WI38 (cell line): ENCODE measurements around the gene PTPRG.
A peak's percentile ranks its signal among the peaks of the same experiment; 100 is the strongest.

Experiments used
- H3K4me3 ChIP-seq: 2 replicates; pipeline ENCODE4 v1.5.1; 2011; ENCODE audit warnings: low read depth, mild to moderate bottlenecking, control low read depth, low read length
- TF ChIP-seq, protein P1 (sequence below): IDR thresholded peaks from 2 replicates; pipeline ENCODE4 v1.5.1; 2012; ENCODE audit warnings: low read depth, mild to moderate bottlenecking, control low read depth, low read length

Gene PTPRG

GRCh38 chr3:61589856-61590255 lies 28.5 kb downstream of the PTPRG start:
- TF ChIP-seq, protein P1, sequence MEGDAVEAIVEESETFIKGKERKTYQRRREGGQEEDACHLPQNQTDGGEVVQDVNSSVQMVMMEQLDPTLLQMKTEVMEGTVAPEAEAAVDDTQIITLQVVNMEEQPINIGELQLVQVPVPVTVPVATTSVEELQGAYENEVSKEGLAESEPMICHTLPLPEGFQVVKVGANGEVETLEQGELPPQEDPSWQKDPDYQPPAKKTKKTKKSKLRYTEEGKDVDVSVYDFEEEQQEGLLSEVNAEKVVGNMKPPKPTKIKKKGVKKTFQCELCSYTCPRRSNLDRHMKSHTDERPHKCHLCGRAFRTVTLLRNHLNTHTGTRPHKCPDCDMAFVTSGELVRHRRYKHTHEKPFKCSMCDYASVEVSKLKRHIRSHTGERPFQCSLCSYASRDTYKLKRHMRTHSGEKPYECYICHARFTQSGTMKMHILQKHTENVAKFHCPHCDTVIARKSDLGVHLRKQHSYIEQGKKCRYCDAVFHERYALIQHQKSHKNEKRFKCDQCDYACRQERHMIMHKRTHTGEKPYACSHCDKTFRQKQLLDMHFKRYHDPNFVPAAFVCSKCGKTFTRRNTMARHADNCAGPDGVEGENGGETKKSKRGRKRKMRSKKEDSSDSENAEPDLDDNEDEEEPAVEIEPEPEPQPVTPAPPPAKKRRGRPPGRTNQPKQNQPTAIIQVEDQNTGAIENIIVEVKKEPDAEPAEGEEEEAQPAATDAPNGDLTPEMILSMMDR = no peak
- H3K4me3 ChIP-seq = no peak overlapping the region

DNA sequence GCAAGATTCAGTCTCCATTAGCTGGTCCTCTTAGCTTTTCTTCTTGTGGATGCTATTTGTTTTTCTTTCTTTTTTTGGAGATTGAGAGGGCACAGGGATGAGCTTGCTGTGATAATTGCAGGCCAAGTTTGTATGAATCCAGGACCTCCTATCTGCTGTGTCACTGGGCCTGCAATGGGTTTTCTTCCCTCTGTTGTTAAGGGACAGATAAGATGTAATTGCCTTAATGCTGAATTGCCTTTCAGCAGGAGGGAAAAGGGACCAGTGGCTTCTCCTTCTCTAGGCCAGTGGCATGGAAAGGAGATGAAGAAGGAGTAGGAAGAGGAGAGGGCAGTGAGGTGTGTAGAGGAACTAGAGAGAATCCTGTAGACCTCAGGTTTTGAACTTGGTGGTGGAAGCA lies 29.9 kb downstream of the PTPRG start:
- H3K4me3 ChIP-seq = no peak overlapping the region
- TF ChIP-seq, protein P1 = no peak

GRCh38 chr3:61593446-61594029 lies 32.2 kb downstream of the PTPRG start:
- no peak overlapping the region for H3K4me3 ChIP-seq
- TF ChIP-seq, protein P1 = no peak

GRCh38 chr3:61594144-61594963 lies 33.0 kb downstream of the PTPRG start:
- TF ChIP-seq, protein P1 = no peak
- H3K4me3 ChIP-seq = peak overlapping the region; percentile 37

- peak overlapping the region; percentile 37 for H3K4me3 ChIP-seq
- TF ChIP-seq, protein P1 = no peak
Observed at GRCh38 chr3:61594964-61595285, 33.6 kb downstream of the PTPRG start.

- peak overlapping the region; percentile 37 for H3K4me3 ChIP-seq
- TF ChIP-seq, protein P1 = no peak
Observed at GRCh38 chr3:61595288-61595687, 33.9 kb downstream of the PTPRG start.

GRCh38 chr3:61595826-61596225 lies 34.5 kb downstream of the PTPRG start:
- no peak overlapping the region for H3K4me3 ChIP-seq
- TF ChIP-seq, protein P1 = no peak
